Stimulated activated CD4-positive, alpha-beta T cell treated with anti-CD3 and anti-CD28 coated beads, Interleukin-2, amount 100 ng/mL, for 4 hours (primary cell): Measurements from ENCODE around the gene STARD3.

ENCODE experiments used
- DNase-seq: peaks from one replicate; pipeline ENCODE4 v3.0.0-alpha.2; 2020; ENCODE audit warnings: low read depth

Gene STARD3

GRCh38 chr17:39639043-39639442 lies 2.1 kb downstream of the STARD3 start:
- DNase-seq, result no peak

DNA sequence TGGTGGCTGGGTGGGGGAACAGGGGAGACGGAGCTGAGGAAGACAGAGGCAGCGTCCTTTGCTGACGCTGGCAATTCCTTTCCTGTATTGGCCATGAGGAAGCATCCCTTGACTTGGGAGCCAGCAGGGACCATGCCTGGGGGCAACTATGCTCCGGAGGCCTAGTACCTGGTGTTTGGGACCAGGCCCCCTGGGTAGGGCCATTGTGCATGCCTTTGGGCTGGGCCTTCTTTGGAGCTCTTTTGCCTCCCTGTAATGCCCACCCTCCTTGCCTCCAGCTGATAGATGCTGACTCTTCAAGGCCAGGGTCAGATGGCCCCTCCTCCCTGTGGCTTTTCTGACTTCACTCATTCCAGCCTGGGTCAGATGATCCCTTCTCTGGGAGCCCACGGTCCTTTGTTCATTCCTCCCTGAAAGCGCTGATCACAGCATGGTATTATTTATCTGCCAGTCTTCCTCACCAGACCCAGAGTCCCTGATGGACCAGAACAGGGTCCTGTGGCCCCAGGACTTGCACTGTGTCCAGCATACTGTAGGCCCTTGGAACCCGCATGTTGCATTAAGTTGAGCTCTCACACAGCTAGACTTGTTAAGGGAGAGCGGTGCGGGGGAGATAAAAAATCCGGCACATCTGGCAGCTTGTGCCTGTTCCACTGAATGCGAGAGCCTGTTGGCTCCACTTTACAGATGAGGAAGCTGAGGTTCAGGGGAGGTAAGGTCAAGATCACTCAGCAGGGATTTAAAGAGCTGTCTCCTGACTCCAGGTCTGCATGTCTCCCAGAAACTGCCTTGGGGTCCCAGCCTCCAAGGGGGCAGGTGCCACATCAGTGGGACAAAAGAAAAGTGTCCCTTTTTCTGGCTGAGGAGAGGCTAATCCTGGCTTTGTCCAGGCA lies 2.9 kb downstream of the STARD3 start:
- DNase-seq, result no peak

DNA sequence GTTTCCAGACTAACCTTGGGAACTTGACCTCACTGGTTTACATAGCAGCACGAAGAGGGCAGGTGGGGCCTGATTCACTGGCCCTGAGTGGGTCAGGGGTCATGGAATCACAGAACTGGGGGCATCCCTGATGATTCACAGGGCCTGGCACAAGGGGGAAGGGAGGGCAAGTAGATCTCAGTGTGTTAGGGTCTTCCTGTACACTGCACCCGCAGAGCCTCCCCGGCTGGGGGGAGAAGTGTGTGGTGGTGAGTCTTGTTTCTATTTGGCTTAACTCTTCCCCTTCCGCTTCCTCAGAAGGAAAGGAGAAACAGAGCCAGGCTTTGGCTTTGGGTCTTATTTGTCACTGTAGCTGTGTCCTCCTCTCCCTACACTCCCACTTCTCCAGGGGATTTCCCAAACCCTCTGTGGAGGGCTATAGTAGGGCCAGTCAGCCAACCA lies 3.7 kb downstream of the STARD3 start:
- DNase-seq, result no peak

- no peak for DNase-seq
Observed at GRCh38 chr17:39641097-39641496, 4.2 kb downstream of the STARD3 start.

DNA sequence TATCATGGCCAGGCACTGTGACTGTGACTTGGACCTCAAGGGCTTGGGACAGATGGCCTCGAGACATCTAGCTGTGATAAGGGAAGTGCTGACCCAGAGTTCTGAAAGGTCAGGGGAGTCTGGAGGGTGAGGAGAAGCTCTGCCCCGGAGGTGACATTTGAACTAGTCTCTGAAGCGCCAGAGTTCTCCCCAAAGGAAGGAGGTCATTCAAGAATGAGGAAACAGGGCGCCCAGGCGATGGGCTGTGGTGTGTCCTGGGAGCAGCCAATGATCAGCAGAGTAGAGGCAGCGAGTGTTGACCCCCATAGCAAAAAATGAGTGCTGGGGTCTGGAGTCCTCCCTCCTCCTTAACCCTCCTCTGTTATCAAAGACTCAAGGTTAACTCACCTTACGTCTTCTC lies 4.9 kb downstream of the STARD3 start:
- DNase-seq, result no peak

GRCh38 chr17:39642291-39643074 lies 5.5 kb downstream of the STARD3 start:
- DNase-seq, result no peak

DNA sequence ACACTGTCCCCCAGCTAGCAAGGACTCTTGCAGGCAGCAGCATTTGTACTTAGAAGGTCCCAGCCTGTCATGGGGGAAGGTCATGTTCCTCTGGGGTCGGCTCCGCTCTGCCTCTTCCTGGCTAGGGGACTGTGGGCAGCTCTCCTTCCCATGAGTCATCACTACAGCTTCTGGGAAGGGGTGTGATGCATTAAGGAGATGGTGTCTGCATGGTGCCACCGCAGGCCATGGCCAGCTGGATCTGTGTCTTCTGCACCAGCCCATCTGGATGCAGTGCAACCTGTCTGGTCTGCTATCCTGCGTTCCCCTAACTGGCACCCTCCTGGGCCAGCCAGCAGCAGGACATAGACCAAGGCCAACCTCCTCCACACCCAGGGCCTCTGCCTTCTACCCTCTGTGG lies 6.3 kb downstream of the STARD3 start:
- no peak for DNase-seq

DNA sequence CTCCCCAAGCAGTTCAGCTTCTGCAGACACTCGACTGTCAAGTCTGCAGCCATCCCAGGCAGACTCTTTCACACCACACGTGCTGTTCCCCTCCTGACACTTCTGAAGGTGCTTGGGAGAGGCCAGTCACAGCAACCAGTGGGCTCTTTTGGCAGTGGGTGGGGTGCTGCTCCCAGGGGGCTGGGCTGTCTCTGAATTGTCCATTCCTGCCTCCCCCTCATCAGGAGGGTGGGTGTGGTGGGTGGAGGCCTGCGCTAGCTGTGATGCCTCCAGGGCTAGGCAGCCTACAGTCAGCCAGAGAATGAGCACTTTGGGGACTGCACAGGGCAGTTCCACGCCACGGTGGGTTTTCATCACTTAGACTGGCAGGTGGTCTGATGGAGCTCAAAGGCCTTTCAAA lies 10.3 kb downstream of the STARD3 start:
- no peak for DNase-seq

GRCh38 chr17:39648616-39649366 lies 11.8 kb downstream of the STARD3 start:
- no peak for DNase-seq

GRCh38 chr17:39650121-39650579 lies 13.2 kb downstream of the STARD3 start:
- DNase-seq, result no peak

GRCh38 chr17:39651923-39652586 lies 15.1 kb downstream of the STARD3 start:
- no peak for DNase-seq

DNA sequence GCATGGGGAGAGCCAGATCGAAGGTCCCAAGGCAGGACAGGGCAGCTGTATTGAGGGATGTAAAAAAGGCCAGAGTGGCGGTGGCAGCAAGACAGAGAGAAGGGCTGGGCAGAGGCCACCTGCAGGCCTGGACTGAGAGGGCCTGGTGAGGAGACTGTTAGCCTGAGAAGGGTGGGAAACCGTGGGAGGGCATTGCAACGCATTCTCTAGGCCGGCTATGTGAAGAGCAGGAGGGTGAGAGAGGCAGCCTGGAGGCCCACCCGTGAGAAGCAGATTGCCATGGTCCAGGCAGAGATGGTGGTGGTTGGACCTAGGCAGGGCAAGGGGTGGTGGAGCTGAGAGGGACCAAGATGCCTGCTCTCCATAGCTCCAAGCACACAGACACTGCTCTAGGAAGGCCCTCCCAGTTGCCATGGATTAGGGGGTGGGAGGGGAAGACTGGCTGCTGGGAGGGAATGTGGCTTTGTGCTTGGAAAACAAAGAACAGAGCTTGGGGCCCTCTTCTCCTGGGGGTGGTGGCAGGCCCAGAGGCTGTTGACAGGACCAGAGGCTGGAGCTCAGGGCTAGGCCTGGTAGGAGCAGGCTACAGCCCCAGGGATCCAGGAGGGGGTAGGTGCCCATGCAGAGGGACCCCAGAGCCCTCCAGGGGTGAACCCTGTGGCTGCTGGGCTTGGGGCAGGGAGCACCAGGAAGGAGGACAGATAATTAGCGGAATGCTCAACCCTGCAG lies 15.8 kb downstream of the STARD3 start:
- no peak for DNase-seq

- DNase-seq, result no peak
Observed at GRCh38 chr17:39653316-39653661, 16.3 kb downstream of the STARD3 start.

- DNase-seq, result peak; percentile 65
Observed at GRCh38 chr17:39653662-39654331, 16.9 kb downstream of the STARD3 start.

- DNase-seq, result no peak
Observed at GRCh38 chr17:39655105-39655504, 18.2 kb downstream of the STARD3 start.

GRCh38 chr17:39658346-39658745 lies 21.4 kb downstream of the STARD3 start:
- DNase-seq, result no peak

- DNase-seq, result no peak
Observed at GRCh38 chr17:39658760-39659159, 21.8 kb downstream of the STARD3 start.

DNA sequence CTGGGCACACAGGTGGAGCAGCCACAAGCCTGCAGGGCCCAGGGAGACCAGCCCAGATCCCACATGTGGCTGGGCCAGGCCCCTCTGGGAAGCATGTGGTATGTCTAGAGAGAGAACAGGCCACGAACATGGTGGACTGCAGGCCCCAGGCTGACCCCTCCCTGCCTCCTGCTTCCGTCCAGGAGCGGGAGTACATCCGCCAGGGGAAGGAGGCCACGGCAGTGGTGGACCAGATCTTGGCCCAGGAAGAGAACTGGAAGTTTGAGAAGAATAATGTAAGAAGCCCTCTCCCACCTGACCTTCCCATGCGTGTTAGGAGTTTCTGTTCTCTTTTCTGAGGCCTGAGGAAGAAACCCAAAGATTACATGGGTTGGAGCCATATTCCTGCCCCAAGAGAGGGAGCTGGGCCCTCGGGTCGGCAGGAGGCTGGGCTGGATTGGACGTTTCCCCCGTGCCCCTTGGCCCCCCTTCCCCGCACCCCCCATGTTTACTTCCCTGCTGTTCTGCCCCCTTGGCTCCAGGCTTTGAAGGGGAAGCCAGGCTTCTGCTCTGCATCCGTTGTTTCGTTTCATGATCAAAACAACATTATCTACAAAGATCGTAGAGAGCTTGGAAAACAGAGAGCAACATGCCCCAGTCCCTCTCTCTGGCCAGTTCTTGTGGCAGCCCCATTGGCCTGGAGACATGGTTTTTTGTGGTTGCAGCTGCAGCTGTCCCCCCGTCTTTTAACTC lies 22.5 kb downstream of the STARD3 start:
- DNase-seq, result no peak

- DNase-seq, result no peak
Observed at GRCh38 chr17:39660011-39660360, 23.0 kb downstream of the STARD3 start.
